Erythroblast (primary cell): ENCODE data around the gene IL19.

ENCODE experiments used
- GATA1 ChIP-seq: IDR thresholded peaks from 2 replicates; pipeline ENCODE4 v1.6.1; 2011; ENCODE audit warnings: low read depth, mild to moderate bottlenecking, control low read depth, low read length, moderate library complexity
- POLR2A ChIP-seq: IDR thresholded peaks from 2 replicates; pipeline ENCODE4 v1.6.1; 2011; ENCODE audit warnings: mild to moderate bottlenecking, low read length

DNA sequence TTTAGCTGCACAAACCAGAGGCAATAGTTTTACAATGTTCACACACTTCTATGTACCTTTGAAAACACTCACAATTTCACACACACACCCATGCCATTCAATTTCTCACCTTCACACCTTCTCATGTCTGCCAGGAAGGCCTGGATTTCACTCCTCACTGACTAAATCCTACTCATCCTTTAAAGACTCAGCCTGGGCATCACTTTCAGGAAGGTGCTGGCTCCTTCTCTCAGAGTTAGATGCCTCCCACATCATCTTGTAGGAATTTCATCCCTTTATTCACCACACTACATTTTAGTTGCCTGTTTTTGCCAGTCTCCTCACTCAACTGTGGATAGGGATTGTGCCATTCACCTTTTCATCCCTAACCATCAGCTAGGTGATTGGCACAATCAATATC is 97.1 kb downstream of the IL19 start:
- TF ChIP-seq POLR2A (no peak), GATA1 (no peak)
